K562 (cell line): Measurements from ENCODE around the gene CLCF1. TPM values are rescaled to one million over a fixed set of nuclear protein-coding genes. Genes with fewer than 3 reads are reported as not detected.

ENCODE experiments used
- ATAC-seq: fragments of 200-7000 bp; cut with Tn5 transposase; 3 replicates; pipeline ENCODE4 v1.9.1; 2020; ENCODE audit warnings: moderate library complexity
- BruUV-seq: library from RNA; stranded (reverse); fragments of 400-500 nt; replicated peaks from 2 replicates; lab custom pipeline; 2021; lab: Mats Ljungman, UMichigan
- CTCF ChIA-PET: fragments of 300-600 bp; formaldehyde crosslinking; extraction: SDS; loops from one replicate; lab custom pipeline; 2021; ENCODE audit warnings: low intra/inter-chr PET ratio; lab: Yijun Ruan, JAX
- POLR2A ChIA-PET: fragments of 300-600, 350-650 bp; sonication (Branson Sonifier 250); formaldehyde crosslinking; extraction: SDS; loops from one replicate; lab custom pipeline; 2021; ENCODE audit warnings: antibody characterized with exemption, inconsistent platforms; lab: Yijun Ruan, JAX
- DNase-seq, 4 experiments: peaks; one replicate each; pipeline versions ENCODE4 v3.0.0 to v3.0.0-alpha.2; 2011 to 2018; ENCODE audit warnings: low spot score in 3 of 4, mixed read lengths in 3 of 4; ENCODE audit errors: extremely low read depth in 1 of 4
- FAIRE-seq: peaks from 2 replicates; lab custom pipeline; 2011; peaks lifted over from hg19 to GRCh38; lab: Jason Lieb, UNC
- H2AFZ ChIP-seq: 2 replicates; pipeline ENCODE4 v1.6.0; 2011; ENCODE audit warnings: low read depth, low read length, control low read depth, inconsistent platforms
- H3K27ac ChIP-seq: fragments of 200-600 bp; 3 replicates; pipeline ENCODE4 v1.8.0; 2011; ENCODE audit warnings: low read depth, mild to moderate bottlenecking, control low read depth, inconsistent platforms, low read length, moderate library complexity, mixed read lengths; ENCODE audit errors: extremely low read depth
- H3K27me3 ChIP-seq, 2 experiments: fragments of 300-600 bp in 1 of 2; 2 replicates in 1 of 2; 3 replicates in 1 of 2; pipeline versions ENCODE4 v1.6.0 to v1.8.0; 2011; ENCODE audit warnings: inconsistent platforms in 2 of 2, low read length in 2 of 2, mild to moderate bottlenecking in 1 of 2, mixed read lengths in 1 of 2, moderate library complexity in 1 of 2; ENCODE audit not compliant: control insufficient read depth in 2 of 2, insufficient read depth in 2 of 2
- H3K36me3 ChIP-seq: fragments of 300-600 bp; 3 replicates; pipeline ENCODE4 v1.8.0; 2011; ENCODE audit warnings: mild to moderate bottlenecking, low read length, inconsistent platforms; ENCODE audit not compliant: control insufficient read depth, insufficient read depth
- H3K4me1 ChIP-seq, 2 experiments: fragments of 200-600 bp in 1 of 2; replicated peaks in 1 of 2; 2 replicates in 1 of 2; 3 replicates in 1 of 2; pipeline versions ENCODE4 v1.5.1 to v1.8.0; 2011; ENCODE audit warnings: inconsistent platforms in 2 of 2, low read length in 2 of 2, mild to moderate bottlenecking in 1 of 2, mixed read lengths in 1 of 2, moderate library complexity in 1 of 2; ENCODE audit not compliant: control insufficient read depth in 2 of 2, insufficient read depth in 2 of 2
- H3K4me2 ChIP-seq: 2 replicates; pipeline ENCODE4 v1.6.1; 2011; ENCODE audit warnings: low read length, control low read depth, inconsistent platforms, mixed read lengths; ENCODE audit not compliant: insufficient read depth
- H3K4me3 ChIP-seq: fragments of 200-600 bp; sonication (generic), shearing (Covaris generic); 2 replicates; pipeline ENCODE4 v1.5.1; 2016; ENCODE audit warnings: control low read depth, inconsistent platforms
- H3K79me2 ChIP-seq: fragments of 200-600 bp; 3 replicates; pipeline ENCODE4 v1.8.0; 2011; ENCODE audit warnings: low read length, inconsistent platforms; ENCODE audit not compliant: control insufficient read depth, insufficient read depth
- H3K9ac ChIP-seq, 2 experiments: 2 replicates each; pipeline versions ENCODE4 v1.6.0 to v1.6.1; 2011; ENCODE audit warnings: low read depth in 2 of 2, low read length in 2 of 2, control low read depth in 1 of 2, inconsistent platforms in 1 of 2, mild to moderate bottlenecking in 1 of 2, mixed read lengths in 1 of 2; ENCODE audit not compliant: insufficient read depth in 1 of 2
- H3K9me1 ChIP-seq: one replicate; pipeline ENCODE4 v1.6.0; 2011; ENCODE audit warnings: inconsistent platforms, mild to moderate bottlenecking, low read length, moderate library complexity; ENCODE audit not compliant: control insufficient read depth, insufficient read depth
- H3K9me3 ChIP-seq: replicated peaks from 2 replicates; pipeline ENCODE4 v1.5.1; 2011; ENCODE audit warnings: low read depth, low read length, inconsistent platforms; ENCODE audit not compliant: control insufficient read depth, insufficient read depth
- H4K20me1 ChIP-seq: replicated peaks from 2 replicates; pipeline ENCODE4 v1.6.1; 2011; ENCODE audit warnings: low read length, inconsistent platforms, mixed read lengths; ENCODE audit not compliant: control insufficient read depth, insufficient read depth
- CREB1 ChIP-seq, 2 experiments: sonication (generic) in 1 of 2; formaldehyde crosslinking in 1 of 2; IDR thresholded peaks; 2 replicates each; pipeline versions ENCODE4 v1.6.1 to v1.8.0; 2012 to 2022; ENCODE audit warnings: inconsistent platforms in 1 of 2, mild to moderate bottlenecking in 1 of 2, missing genetic modification reagents in 1 of 2, moderate library complexity in 1 of 2
- E2F8 ChIP-seq: fragments of 450-650 bp; IDR thresholded peaks from 2 replicates; pipeline ENCODE4 v1.7.1; 2018; ENCODE audit warnings: mild to moderate bottlenecking, low read depth; ENCODE audit not compliant: partially characterized antibody
- ETV6 ChIP-seq, 3 experiments: fragments of 150-350 bp in 1 of 3; sonication (generic) in 1 of 3; formaldehyde crosslinking in 1 of 3; IDR thresholded peaks; 2 replicates each; pipeline versions ENCODE4 v1.6.1 to v1.8.0; 2014 to 2022; ENCODE audit warnings: borderline replicate concordance in 2 of 3, low read depth in 2 of 3, antibody characterized with exemption in 1 of 3, low read length in 1 of 3, mild to moderate bottlenecking in 1 of 3, missing genetic modification reagents in 1 of 3
- HDAC1 ChIP-seq, 2 experiments: fragments of 450-650 bp; IDR thresholded peaks; 2 replicates each; pipeline ENCODE4 v1.6.1; 2016 to 2017; ENCODE audit warnings: inconsistent platforms in 1 of 2, mild to moderate bottlenecking in 1 of 2, moderate library complexity in 1 of 2
- MCM3 ChIP-seq: fragments of 450-650 bp; IDR thresholded peaks from 2 replicates; pipeline ENCODE4 v1.6.1; 2016
- POLR2G ChIP-seq: fragments of 200-400 bp; formaldehyde crosslinking; IDR thresholded peaks from 2 replicates; pipeline ENCODE4 v1.6.1; 2017; ENCODE audit warnings: low read depth, mild to moderate bottlenecking, antibody characterized with exemption, low read length, moderate library complexity
- SIRT6 ChIP-seq: IDR thresholded peaks from one replicate; pipeline ENCODE4 v1.6.1; 2012; ENCODE audit warnings: low read depth, mild to moderate bottlenecking, control low read depth, inconsistent platforms, low read length, moderate library complexity
- STAT5A ChIP-seq: IDR thresholded peaks from 2 replicates; pipeline ENCODE4 v1.6.1; 2012; ENCODE audit warnings: low read length, inconsistent platforms, borderline replicate concordance
- TEAD4 ChIP-seq, 2 experiments: sonication (generic) in 1 of 2; formaldehyde crosslinking in 1 of 2; IDR thresholded peaks; 2 replicates each; pipeline versions ENCODE4 v1.6.1 to v1.8.0; 2012 to 2022; ENCODE audit warnings: borderline replicate concordance in 1 of 2, inconsistent platforms in 1 of 2, low read length in 1 of 2, mild to moderate bottlenecking in 1 of 2, missing genetic modification reagents in 1 of 2
- ZNF134 ChIP-seq: fragments of 250-450 bp; sonication (Bioruptor Pico); conservative IDR thresholded peaks from 2 replicates; pipeline ENCODE4 v1.4.0; 2020
- ZNF583 ChIP-seq: fragments of 250-450 bp; sonication (Bioruptor Pico); IDR thresholded peaks from 2 replicates; pipeline ENCODE4 v1.4.0; 2020
- ZNF785 ChIP-seq: fragments of 250-450 bp; sonication (Bioruptor Pico); IDR thresholded peaks from 2 replicates; pipeline ENCODE4 v1.4.0; 2020; ENCODE audit warnings: mild to moderate bottlenecking
- WGBS: fragments of 100-300 bp; shearing (Covaris generic); methylation state at CpG from one replicate; pipeline ENCODE4 v1.1.6; 2016; ENCODE audit warnings: low coverage, mixed read lengths; ENCODE audit not compliant: insufficient coverage; ENCODE audit errors: missing lambda C conversion rate; 5-methylcytosine and 5-hydroxymethylcytosine counted together
- in situ Hi-C: fragments of 300-500 bp; cut with MboI; formaldehyde crosslinking; loops from 4 replicates; pipeline ENCODE4 v1.15.0; 2018; ENCODE audit warnings: inconsistent platforms, mixed read lengths
- intact Hi-C: fragments of 100-400 bp; cut with micrococcal nuclease; formaldehyde crosslinking; loops from 2 replicates; pipeline ENCODE4 v1.14.2; 2022
- polyA plus RNA-seq, 8 experiments: library from polyadenylated mRNA; depleted of rRNA in 4 of 8; stranded (reverse) in 5 of 8; unstranded in 3 of 8; fragments of >200 nt; fragmentation: Nextera tagmentation in 2 of 8; fragmentation: Illumina TruSeq in 1 of 8; extraction: Ambion mirVana in 2 of 8; extraction: Trizol in 1 of 8; gene quantifications; 2 replicates each; pipeline versions ENCODE4 v1.2.1 to v1.2.3, GENCODE V29; 2011 to 2014; ENCODE audit warnings: inconsistent platforms in 1 of 8, missing spikeins in 1 of 8
- total RNA-seq, 7 experiments: library from RNA; depleted of rRNA in 6 of 7; stranded (reverse); fragments of >200 nt in 6 of 7; fragmentation: Illumina TruSeq in 2 of 7; extraction: Trizol in 2 of 7; gene quantifications; 2 replicates each; pipeline versions ENCODE4 v1.2.1 to v1.2.3, GENCODE V29; 2011 to 2021; ENCODE audit warnings: low replicate concordance in 1 of 7
- TF ChIP-seq, protein P1 (sequence below): fragments of 250-450 bp; sonication (Bioruptor Pico); IDR thresholded peaks from 2 replicates; pipeline ENCODE4 v1.4.0; 2020; ENCODE audit warnings: borderline replicate concordance
- TF ChIP-seq, protein P2 (sequence below): fragments of 250-450 bp; sonication (Bioruptor Pico); IDR thresholded peaks from 2 replicates; pipeline ENCODE4 v1.4.0; 2020; ENCODE audit warnings: mild to moderate bottlenecking, moderate library complexity

The CLCF1 gene
- total and polyA plus RNA-seq, 9 of the 15 experiments (the other 6 are each of a cell fraction or from before 2014, with no cell fraction given): 0.49 to 5.8 (median 3.0) TPM

- FAIRE-seq: peak; percentile 68
- Histone ChIP-seq H3K4me2 (peak overlapping the region; percentile 84), H3K79me2 (peaks cover 8% of the 10 kb centered on the region; the same call in 1 of the 3 replicates), H3K9me1 (no peaks in the 10 kb centered on the region), H4K20me1 (no peaks in the 10 kb centered on the region), H3K27ac (peak overlapping the region; percentile 94), H3K9ac (peak overlapping the region; percentile 73 to 96), H3K9me3 (no peaks in the 10 kb centered on the region), H3K27me3 (no peaks in the 10 kb centered on the region), H3K4me1 (peaks cover 6 to 69% of the 10 kb centered on the region in 2 experiments), H3K36me3 (no peaks in the 10 kb centered on the region), H2AFZ (peak overlapping the region; percentile 80), H3K4me3 (peak overlapping the region; percentile 62)
- WGBS: 0% methylated on average over 45 of the region's 97 CpGs
- peak; percentile 97 to 99 (median 99) for DNase-seq
- ChIA-PET CTCF (no interaction called here), POLR2A (interaction anchor here (0.6 to 2.1 kb wide), 9 partner anchors 8 to 184 kb away, joined by 3 to 10 read pairs (median 4); partner anchors contain the start of genes PPP1CA, PTPRCAP and RPS6KB2)
- peak; percentile 96 for ATAC-seq
- intact Hi-C loops: loop anchor here (5.0 kb wide), 1 partner anchor 46 kb away; the partner anchor contains the start of gene TMEM134
- BruUV-seq: no TSS peak
- in situ Hi-C loops: no loop called here
- TF ChIP-seq POLR2G: peak; percentile 89
- TF ChIP-seq ZNF134 (CRISPR knock-in tag): no peak
- no peak for TF ChIP-seq ETV6 (IDR thresholded peaks at IDR 0.05; ENCODE audit: borderline replicate concordance in 1 of 2, low read depth in 2 of 2, low read length in 1 of 2)
- TF ChIP-seq ETV6 (CRISPR knock-in tag; IDR thresholded peaks at IDR 0.05; ENCODE audit: borderline replicate concordance): peak; percentile 27; the same call in 1 of the 2 replicates
- TF ChIP-seq HDAC1 (IDR thresholded peaks at IDR 0.05): no peak
- TF ChIP-seq ZNF583: no peak
- peak; percentile 71; the same call in 1 of the 2 replicates for TF ChIP-seq CREB1 (IDR thresholded peaks at IDR 0.05)
- 0 out of 2 replicates have a peak, but pooled peaks have one; percentile 29 for TF ChIP-seq CREB1 (CRISPR knock-in tag; IDR thresholded peaks at IDR 0.05)
- no peak for TF ChIP-seq E2F8
- TF ChIP-seq TEAD4 (IDR thresholded peaks at IDR 0.05; ENCODE audit: low read length): no peak
- TF ChIP-seq TEAD4 (CRISPR knock-in tag; IDR thresholded peaks at IDR 0.05; ENCODE audit: borderline replicate concordance): no peak
- TF ChIP-seq, protein P1, sequence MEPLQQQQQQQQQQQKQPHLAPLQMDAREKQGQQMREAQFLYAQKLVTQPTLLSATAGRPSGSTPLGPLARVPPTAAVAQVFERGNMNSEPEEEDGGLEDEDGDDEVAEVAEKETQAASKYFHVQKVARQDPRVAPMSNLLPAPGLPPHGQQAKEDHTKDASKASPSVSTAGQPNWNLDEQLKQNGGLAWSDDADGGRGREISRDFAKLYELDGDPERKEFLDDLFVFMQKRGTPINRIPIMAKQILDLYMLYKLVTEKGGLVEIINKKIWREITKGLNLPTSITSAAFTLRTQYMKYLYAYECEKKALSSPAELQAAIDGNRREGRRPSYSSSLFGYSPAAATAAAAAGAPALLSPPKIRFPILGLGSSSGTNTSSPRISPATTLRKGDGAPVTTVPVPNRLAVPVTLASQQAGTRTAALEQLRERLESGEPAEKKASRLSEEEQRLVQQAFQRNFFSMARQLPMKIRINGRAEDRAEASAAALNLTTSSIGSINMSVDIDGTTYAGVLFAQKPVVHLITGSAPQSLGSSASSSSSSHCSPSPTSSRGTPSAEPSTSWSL (CRISPR knock-in tag): no peak
- TF ChIP-seq ZNF785 (CRISPR knock-in tag): no peak
- TF ChIP-seq, protein P2, sequence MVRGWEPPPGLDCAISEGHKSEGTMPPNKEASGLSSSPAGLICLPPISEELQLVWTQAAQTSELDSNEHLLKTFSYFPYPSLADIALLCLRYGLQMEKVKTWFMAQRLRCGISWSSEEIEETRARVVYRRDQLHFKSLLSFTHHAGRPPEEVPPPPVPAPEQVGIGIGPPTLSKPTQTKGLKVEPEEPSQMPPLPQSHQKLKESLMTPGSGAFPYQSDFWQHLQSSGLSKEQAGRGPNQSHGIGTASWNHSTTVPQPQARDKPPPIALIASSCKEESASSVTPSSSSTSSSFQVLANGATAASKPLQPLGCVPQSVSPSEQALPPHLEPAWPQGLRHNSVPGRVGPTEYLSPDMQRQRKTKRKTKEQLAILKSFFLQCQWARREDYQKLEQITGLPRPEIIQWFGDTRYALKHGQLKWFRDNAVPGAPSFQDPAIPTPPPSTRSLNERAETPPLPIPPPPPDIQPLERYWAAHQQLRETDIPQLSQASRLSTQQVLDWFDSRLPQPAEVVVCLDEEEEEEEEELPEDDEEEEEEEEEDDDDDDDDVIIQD (CRISPR knock-in tag): no peak
- TF ChIP-seq STAT5A: no peak
- no peak for TF ChIP-seq SIRT6
- no peak for TF ChIP-seq MCM3
Measured at GRCh38 chr11:67420646-67421429, 47.4 kb upstream of the CLCF1 start.
